ENCODE data around the gene GFER.
"Not testable (repeated sequence)": the region's sequence is repeated elsewhere in the genome, so short reads cannot be mapped to it uniquely, and the experiment has no call there.

The GFER gene

GRCh38 chr16:2033909-2034695, 50.1 kb downstream of the GFER start:
- H3K27me3 ChIP-seq (replicated peaks; ENCODE audit: control insufficient read depth, insufficient read depth, low read length, poor library complexity, severe bottlenecking); H3K27ac ChIP-seq (ENCODE audit: insufficient read depth, low read length, poor library complexity, severe bottlenecking); H3K9me3 ChIP-seq (ENCODE audit: control insufficient read depth, low read length); H3K36me3 ChIP-seq (ENCODE audit: control insufficient read depth, insufficient read depth, low read length); H3K4me1 ChIP-seq (ENCODE audit: control insufficient read depth, insufficient read depth, low read length, poor library complexity, severe bottlenecking); DNase-seq; H3K4me3 ChIP-seq (ENCODE audit: insufficient read depth, low read depth, low read length, poor library complexity, severe bottlenecking): not testable (repeated sequence)

GRCh38 chr16:2034696-2035430, 50.9 kb downstream of the GFER start:
- Histone ChIP-seq H3K4me3 (ENCODE audit: insufficient read depth, low read depth, low read length, poor library complexity, severe bottlenecking) (no peak overlapping the region), H3K36me3 (ENCODE audit: control insufficient read depth, insufficient read depth, low read length) (no peaks in the 10 kb centered on the region), H3K27ac (ENCODE audit: insufficient read depth, low read length, poor library complexity, severe bottlenecking) (no peak overlapping the region), H3K27me3 (replicated peaks; ENCODE audit: control insufficient read depth, insufficient read depth, low read length, poor library complexity, severe bottlenecking) (no peaks in the 10 kb centered on the region), H3K9me3 (ENCODE audit: control insufficient read depth, low read length) (no peaks in the 10 kb centered on the region), H3K4me1 (ENCODE audit: control insufficient read depth, insufficient read depth, low read length, poor library complexity, severe bottlenecking) (no peaks in the 10 kb centered on the region)
- no peak for DNase-seq

GRCh38 chr16:2035431-2036199, 51.6 kb downstream of the GFER start:
- no peak for DNase-seq
- Histone ChIP-seq H3K4me3 (ENCODE audit: insufficient read depth, low read depth, low read length, poor library complexity, severe bottlenecking) (no peak overlapping the region), H3K4me1 (ENCODE audit: control insufficient read depth, insufficient read depth, low read length, poor library complexity, severe bottlenecking) (no peaks in the 10 kb centered on the region), H3K27me3 (replicated peaks; ENCODE audit: control insufficient read depth, insufficient read depth, low read length, poor library complexity, severe bottlenecking) (no peaks in the 10 kb centered on the region), H3K27ac (ENCODE audit: insufficient read depth, low read length, poor library complexity, severe bottlenecking) (no peak overlapping the region), H3K36me3 (ENCODE audit: control insufficient read depth, insufficient read depth, low read length) (no peaks in the 10 kb centered on the region), H3K9me3 (ENCODE audit: control insufficient read depth, low read length) (no peaks in the 10 kb centered on the region)

DNA sequence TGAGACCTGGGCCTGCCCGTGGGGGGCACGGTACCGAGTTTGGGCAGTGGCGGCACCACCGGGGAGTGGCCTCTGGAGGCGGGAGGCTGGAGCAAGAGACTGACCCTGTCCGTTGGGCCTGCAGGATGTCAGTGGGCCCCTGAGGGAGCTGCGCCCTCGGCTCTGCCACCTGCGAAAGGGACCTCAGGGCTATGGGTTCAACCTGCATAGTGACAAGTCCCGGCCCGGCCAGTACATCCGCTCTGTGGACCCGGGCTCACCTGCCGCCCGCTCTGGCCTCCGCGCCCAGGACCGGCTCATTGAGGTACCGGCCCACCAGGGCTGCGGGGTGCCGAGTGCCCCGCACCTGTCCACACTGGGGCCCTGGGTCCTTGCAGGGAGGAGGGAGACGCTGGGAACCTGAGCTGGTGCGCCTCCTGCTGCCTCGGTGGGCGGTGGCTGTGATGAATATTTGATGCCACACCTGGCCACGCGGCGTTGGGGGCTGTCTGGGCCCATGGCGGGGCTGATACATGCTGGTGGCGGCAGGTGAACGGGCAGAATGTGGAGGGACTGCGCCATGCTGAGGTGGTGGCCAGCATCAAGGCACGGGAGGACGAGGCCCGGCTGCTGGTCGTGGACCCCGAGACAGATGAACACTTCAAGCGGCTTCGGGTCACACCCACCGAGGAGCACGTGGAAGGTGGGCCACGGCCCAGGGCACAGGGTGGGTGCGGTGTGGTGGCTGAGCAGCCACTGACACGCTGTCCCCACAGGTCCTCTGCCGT, 52.4 kb downstream of the GFER start:
- Histone ChIP-seq H3K4me1 (ENCODE audit: control insufficient read depth, insufficient read depth, low read length, poor library complexity, severe bottlenecking) (no peaks in the 10 kb centered on the region), H3K27me3 (replicated peaks; ENCODE audit: control insufficient read depth, insufficient read depth, low read length, poor library complexity, severe bottlenecking) (no peaks in the 10 kb centered on the region), H3K4me3 (ENCODE audit: insufficient read depth, low read depth, low read length, poor library complexity, severe bottlenecking) (no peak overlapping the region), H3K9me3 (ENCODE audit: control insufficient read depth, low read length) (no peaks in the 10 kb centered on the region), H3K36me3 (ENCODE audit: control insufficient read depth, insufficient read depth, low read length) (no peaks in the 10 kb centered on the region), H3K27ac (ENCODE audit: insufficient read depth, low read length, poor library complexity, severe bottlenecking) (no peak overlapping the region)
- DNase-seq: no peak

DNA sequence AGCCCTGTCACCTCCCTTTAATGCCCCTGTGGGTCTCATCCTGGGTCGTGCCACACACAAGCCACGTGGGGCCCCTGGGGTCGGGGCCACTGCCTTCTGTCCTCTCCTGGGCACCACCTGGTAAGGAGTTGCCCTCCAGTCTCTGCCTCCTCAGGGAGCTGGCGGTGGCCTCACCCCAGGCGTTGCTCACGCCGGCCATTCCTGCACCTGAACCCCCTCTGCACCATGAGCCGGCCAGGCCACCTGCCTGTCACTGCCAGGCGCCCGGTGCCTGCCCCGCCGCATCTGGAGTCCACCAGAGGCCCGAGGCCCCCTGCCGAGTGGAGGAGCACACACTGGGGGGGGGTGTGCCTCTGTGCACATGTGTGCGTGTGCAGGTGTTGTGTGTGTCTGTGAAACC, 53.1 kb downstream of the GFER start:
- H3K9me3 ChIP-seq (ENCODE audit: control insufficient read depth, low read length): no peaks in the 10 kb centered on the region
- no peak for DNase-seq
- no peak overlapping the region for H3K27ac ChIP-seq (ENCODE audit: insufficient read depth, low read length, poor library complexity, severe bottlenecking)
- no peaks in the 10 kb centered on the region for H3K36me3 ChIP-seq (ENCODE audit: control insufficient read depth, insufficient read depth, low read length)
- no peak overlapping the region for H3K4me3 ChIP-seq (ENCODE audit: insufficient read depth, low read depth, low read length, poor library complexity, severe bottlenecking)
- H3K27me3 ChIP-seq (replicated peaks; ENCODE audit: control insufficient read depth, insufficient read depth, low read length, poor library complexity, severe bottlenecking): no peaks in the 10 kb centered on the region
- no peaks in the 10 kb centered on the region for H3K4me1 ChIP-seq (ENCODE audit: control insufficient read depth, insufficient read depth, low read length, poor library complexity, severe bottlenecking)

Measured in effector memory CD4-positive, alpha-beta T cell (primary cell).